GM19099 (cell line): ENCODE measurements around the gene C5orf15.
A peak's percentile ranks its signal among the peaks of the same experiment; 100 is the strongest.

ENCODE experiments used
- POLR2A ChIP-seq: IDR thresholded peaks from 3 replicates; pipeline ENCODE4 v1.6.1; 2011; ENCODE audit warnings: low read depth; ENCODE audit not compliant: insufficient read length; ENCODE audit errors: extremely low read depth

The C5orf15 gene

GRCh38 chr5:133938039-133938821 is 30.2 kb downstream of the C5orf15 start:
- TF ChIP-seq POLR2A = no peak

- no peak for TF ChIP-seq POLR2A
Measured at GRCh38 chr5:133936651-133937015, 31.8 kb downstream of the C5orf15 start.

GRCh38 chr5:133935667-133935940 is 32.8 kb downstream of the C5orf15 start:
- TF ChIP-seq POLR2A = no peak

- no peak for TF ChIP-seq POLR2A
Measured at GRCh38 chr5:133934822-133935666, 33.4 kb downstream of the C5orf15 start.

- no peak for TF ChIP-seq POLR2A
Measured at GRCh38 chr5:133934311-133934710, 34.1 kb downstream of the C5orf15 start.

GRCh38 chr5:133933670-133934295 is 34.6 kb downstream of the C5orf15 start:
- TF ChIP-seq POLR2A = no peak

- no peak for TF ChIP-seq POLR2A
Measured at GRCh38 chr5:133933169-133933509, 35.3 kb downstream of the C5orf15 start.

- TF ChIP-seq POLR2A = no peak
Measured at GRCh38 chr5:133932441-133933168, 35.8 kb downstream of the C5orf15 start.

- no peak for TF ChIP-seq POLR2A
Measured at GRCh38 chr5:133931546-133931945, 36.9 kb downstream of the C5orf15 start.

GRCh38 chr5:133930813-133931090 is 37.7 kb downstream of the C5orf15 start:
- TF ChIP-seq POLR2A = no peak

- TF ChIP-seq POLR2A = peak; percentile 33
Measured at GRCh38 chr5:133930061-133930812, 38.2 kb downstream of the C5orf15 start.

- no peak for TF ChIP-seq POLR2A
Measured at GRCh38 chr5:133928587-133929393, 39.6 kb downstream of the C5orf15 start.

GRCh38 chr5:133927300-133928180 is 40.9 kb downstream of the C5orf15 start:
- no peak for TF ChIP-seq POLR2A
